ENCODE results near the gene RAD51B. TPM values are rescaled to one million over a fixed set of nuclear protein-coding genes. Genes with fewer than 3 reads are reported as not detected.

RAD51B gene
- total RNA-seq, 1 experiment from 2014 or later: 16.7 TPM

DNA sequence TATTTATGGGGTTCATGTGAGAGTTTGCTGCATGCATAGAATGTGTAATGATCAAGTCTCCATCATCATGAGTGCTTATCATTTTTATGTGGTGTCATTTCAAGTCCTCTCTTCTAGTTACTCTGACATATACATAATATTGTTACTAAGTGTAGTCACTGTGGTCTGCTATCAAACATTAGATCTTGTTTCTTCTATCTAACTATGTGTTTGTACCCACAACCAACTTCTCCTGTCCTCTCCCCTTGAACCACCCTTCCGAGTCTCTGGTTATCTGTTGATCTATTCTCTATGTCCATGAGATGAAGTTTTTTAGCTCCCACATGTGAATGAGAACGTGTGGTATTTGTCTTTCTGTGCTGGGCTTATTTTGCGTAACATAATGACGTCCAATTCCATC lies 107.7 kb downstream of the RAD51B start:
- Mint-ChIP-seq H3K27ac (no peak overlapping the region), H3K27me3 (ENCODE audit: low read depth) (peaks cover 1% of the 10 kb centered on the region; the same call in 1 of the 2 replicates), H3K4me1 (peaks cover 12 to 16% of the 10 kb centered on the region in 2 experiments), H3K4me3 (no peak overlapping the region), H3K36me3 (ENCODE audit: insufficient read depth in 1 of 3, low read depth in 3 of 3) (peaks cover 19 to 54% (median 48%) of the 10 kb centered on the region in 3 experiments), H3K9me3 (peaks cover 34 to 62% of the 10 kb centered on the region in 2 experiments)
- Histone ChIP-seq H2AK5ac (ENCODE audit: insufficient read length, low read length) (no peak overlapping the region), H3K4me1 (ENCODE audit: insufficient read depth, low read length) (no peaks in the 10 kb centered on the region), H3K79me1 (ENCODE audit: insufficient read depth, low read depth, low read length, poor library complexity, severe bottlenecking) (no peaks in the 10 kb centered on the region), H4K20me1 (ENCODE audit: control insufficient read depth, insufficient read depth, insufficient read length) (no peaks in the 10 kb centered on the region), H4K91ac (ENCODE audit: insufficient read length, low read depth, low read length) (no peak overlapping the region), H3T11ph (ENCODE audit: low read length) (no peak overlapping the region), H3K9ac (ENCODE audit: extremely low read depth, insufficient read length, low read length) (no peak overlapping the region), H3K14ac (ENCODE audit: insufficient read depth, low read length) (no peak overlapping the region), H2BK5ac (ENCODE audit: insufficient read length, low read length) (no peak overlapping the region), H3K23ac (ENCODE audit: insufficient read length, low read depth, low read length) (no peak overlapping the region), H3K18ac (ENCODE audit: insufficient read length, low read depth, low read length) (no peak overlapping the region), H3K79me2 (ENCODE audit: insufficient read depth, low read length) (no peaks in the 10 kb centered on the region), H4K5ac (ENCODE audit: insufficient read length, low read depth, low read length) (no peak overlapping the region), H3K23me2 (ENCODE audit: insufficient read length, low read depth, low read length, poor library complexity, severe bottlenecking) (no peaks in the 10 kb centered on the region), H3K9me3 (ENCODE audit: control insufficient read depth, low read depth, low read length) (no peaks in the 10 kb centered on the region), H3K27me3 (ENCODE audit: insufficient read depth, low read length) (no peaks in the 10 kb centered on the region), H3K27ac (ENCODE audit: insufficient read length, low read depth, low read length) (no peak overlapping the region), H2BK120ac (ENCODE audit: low read depth, low read length, poor library complexity, severe bottlenecking) (no peak overlapping the region), H4K8ac (replicated peaks; ENCODE audit: insufficient read length, low read depth, low read length) (no peak overlapping the region), H2AFZ (ENCODE audit: low read length) (no peak overlapping the region), H2BK15ac (ENCODE audit: low read depth, low read length) (no peak overlapping the region), H3K4ac (ENCODE audit: low read depth, low read length) (no peak overlapping the region), H2BK12ac (ENCODE audit: insufficient read length, low read depth, low read length) (no peak overlapping the region), H2BK20ac (ENCODE audit: low read depth, low read length, poor library complexity, severe bottlenecking) (no peak overlapping the region), H3K4me2 (ENCODE audit: insufficient read depth, insufficient read length, low read length) (no peak overlapping the region), H3K56ac (ENCODE audit: insufficient read length, low read depth, low read length) (no peak overlapping the region)
- DNase-seq: no peak
- WGBS (ENCODE audit: extremely low coverage, insufficient read length, low lambda C conversion rate): no CpG with 5 or more reads among the region's 4 CpGs
- TF ChIP-seq, protein P1, sequence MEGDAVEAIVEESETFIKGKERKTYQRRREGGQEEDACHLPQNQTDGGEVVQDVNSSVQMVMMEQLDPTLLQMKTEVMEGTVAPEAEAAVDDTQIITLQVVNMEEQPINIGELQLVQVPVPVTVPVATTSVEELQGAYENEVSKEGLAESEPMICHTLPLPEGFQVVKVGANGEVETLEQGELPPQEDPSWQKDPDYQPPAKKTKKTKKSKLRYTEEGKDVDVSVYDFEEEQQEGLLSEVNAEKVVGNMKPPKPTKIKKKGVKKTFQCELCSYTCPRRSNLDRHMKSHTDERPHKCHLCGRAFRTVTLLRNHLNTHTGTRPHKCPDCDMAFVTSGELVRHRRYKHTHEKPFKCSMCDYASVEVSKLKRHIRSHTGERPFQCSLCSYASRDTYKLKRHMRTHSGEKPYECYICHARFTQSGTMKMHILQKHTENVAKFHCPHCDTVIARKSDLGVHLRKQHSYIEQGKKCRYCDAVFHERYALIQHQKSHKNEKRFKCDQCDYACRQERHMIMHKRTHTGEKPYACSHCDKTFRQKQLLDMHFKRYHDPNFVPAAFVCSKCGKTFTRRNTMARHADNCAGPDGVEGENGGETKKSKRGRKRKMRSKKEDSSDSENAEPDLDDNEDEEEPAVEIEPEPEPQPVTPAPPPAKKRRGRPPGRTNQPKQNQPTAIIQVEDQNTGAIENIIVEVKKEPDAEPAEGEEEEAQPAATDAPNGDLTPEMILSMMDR (conservative IDR thresholded peaks at IDR 0.05): no peak
